T-cell (primary cell): ENCODE data around the gene SSBP3. TPM values are rescaled to one million over a fixed set of nuclear protein-coding genes. Genes with fewer than 3 reads are reported as not detected.

Source experiments
- ATAC-seq, 4 experiments: fragments of 200-7000 bp in 3 of 4; fragments of 150-1000 bp in 1 of 4; cut with Tn5 transposase; replicated peaks in 1 of 4; 1 replicate in 3 of 4; 2 replicates in 1 of 4; pipeline ENCODE4 v1.10.0; 2021; ENCODE audit warnings: moderate library complexity in 3 of 4, mild to moderate bottlenecking in 2 of 4, moderate number of reproducible peaks in 1 of 4
- CTCF ChIA-PET, 2 donors: fragments of 300-600 bp; sonication (Branson Sonifier 250); formaldehyde crosslinking; loops; one replicate each; lab custom pipeline; 2022; ENCODE audit warnings: antibody characterized with exemption in 2 of 2; lab: Charles Lee
- POLR2A ChIA-PET, 2 donors: fragments of 300-600 bp; sonication (Branson Sonifier 250); formaldehyde crosslinking; loops; one replicate each; lab custom pipeline; 2022; ENCODE audit warnings: antibody characterized with exemption in 2 of 2; lab: Charles Lee
- DNase-seq, 35 experiments: peaks; one replicate each; pipeline versions ENCODE4 v3.0.0 to v3.0.0-alpha.2; 2013 to 2023
- H3K27ac ChIP-seq: one replicate; pipeline ENCODE4 v1.5.1; 2013; ENCODE audit warnings: low read length
- H3K27me3 ChIP-seq, 2 experiments: replicated peaks in 1 of 2; 1 replicate in 1 of 2; 2 replicates in 1 of 2; pipeline versions ENCODE4 v1.6.1 to v1.7.0; 2013; ENCODE audit warnings: low read length in 1 of 2, mixed read lengths in 1 of 2; ENCODE audit not compliant: control insufficient read depth in 2 of 2, insufficient read depth in 2 of 2; ENCODE audit errors: extremely low read depth in 1 of 2
- H3K36me3 ChIP-seq, 2 donors: 1 replicate in 1 of 2; 2 replicates in 1 of 2; pipeline versions ENCODE4 v1.6.1 to v1.7.0; 2013; ENCODE audit warnings: low read length in 1 of 2; ENCODE audit not compliant: control insufficient read depth in 2 of 2, insufficient read depth in 1 of 2; ENCODE audit errors: extremely low read depth in 1 of 2
- H3K4me1 ChIP-seq, 2 experiments: 1 replicate in 1 of 2; 2 replicates in 1 of 2; pipeline versions ENCODE4 v1.6.1 to v1.7.0; 2013; ENCODE audit warnings: low read length in 2 of 2, mixed read lengths in 1 of 2; ENCODE audit not compliant: insufficient read depth in 2 of 2, control insufficient read depth in 1 of 2; ENCODE audit errors: extremely low read depth in 1 of 2
- H3K4me3 ChIP-seq, 2 donors: 1 replicate in 1 of 2; 2 replicates in 1 of 2; pipeline versions ENCODE4 v1.5.1 to v1.7.0; 2013; ENCODE audit warnings: mild to moderate bottlenecking in 2 of 2, low read length in 1 of 2, moderate library complexity in 1 of 2; ENCODE audit not compliant: control insufficient read depth in 1 of 2; ENCODE audit errors: extremely low read depth in 1 of 2
- H3K9me3 ChIP-seq: 2 replicates; pipeline ENCODE4 v1.7.0; 2013
- H3K27ac Mint-ChIP-seq, 2 donors: one replicate each; pipeline ENCODE4 v1.8.0; 2020 to 2021; ENCODE audit warnings: mild to moderate bottlenecking in 2 of 2, mixed read lengths in 2 of 2
- H3K27me3 Mint-ChIP-seq, 2 donors: one replicate each; pipeline ENCODE4 v1.8.0; 2021 to 2022; ENCODE audit warnings: mixed read lengths in 2 of 2
- H3K36me3 Mint-ChIP-seq: one replicate; pipeline ENCODE4 v1.8.0; 2021; ENCODE audit warnings: mixed read lengths
- H3K4me1 Mint-ChIP-seq, 3 donors: one replicate each; pipeline ENCODE4 v1.8.0; 2020 to 2022; ENCODE audit warnings: mixed read lengths in 3 of 3, mild to moderate bottlenecking in 1 of 3
- H3K4me3 Mint-ChIP-seq, 3 donors: one replicate each; pipeline ENCODE4 v1.8.0; 2020 to 2022; ENCODE audit warnings: mild to moderate bottlenecking in 3 of 3, mixed read lengths in 3 of 3, moderate library complexity in 3 of 3
- H3K9me3 Mint-ChIP-seq, 3 donors: one replicate each; pipeline ENCODE4 v1.8.0; 2020 to 2022; ENCODE audit warnings: mixed read lengths in 3 of 3
- WGBS: methylation state at CpG from one replicate; pipeline ENCODE4 v1.1.5; 2013; ENCODE audit warnings: missing lambda C conversion rate; ENCODE audit not compliant: insufficient coverage; 5-methylcytosine and 5-hydroxymethylcytosine counted together
- total RNA-seq, 35 experiments: library from RNA in 6 of 35; stranded (reverse) in 6 of 35; fragments of 120-200 nt in 1 of 35; gene quantifications; one replicate each; pipeline versions ENCODE4 v1.2.1 to v1.2.4 and lab custom pipeline; 2013 to 2026

SSBP3 gene
- total RNA-seq, 5 donors from 2014 or later (not counting 1 experiment from before 2014, with no cell fraction given), result 51.5 to 84.5 (median 69.2) TPM

DNA sequence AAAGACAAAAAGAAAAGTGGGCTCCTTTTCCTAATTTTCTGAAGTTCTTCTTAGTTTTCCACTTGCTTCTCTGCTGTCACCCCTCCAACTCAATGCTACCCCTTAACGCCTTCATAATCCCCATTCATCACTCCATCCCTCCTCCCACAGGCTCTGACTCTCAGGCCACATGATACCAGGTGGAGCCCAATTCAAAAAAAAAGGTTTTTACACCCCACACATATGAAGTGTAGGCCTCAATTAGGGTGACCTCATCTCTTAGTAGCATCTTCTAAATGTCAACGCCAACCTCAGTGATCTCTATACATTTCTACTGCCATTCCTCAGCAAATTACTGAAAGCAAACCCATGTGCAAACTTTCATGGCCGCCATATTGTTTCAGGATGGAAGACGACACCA, 6.4 kb downstream of the SSBP3 start:
- WGBS, result 60% methylated on average over 1 of the region's 4 CpGs
- H3K27me3 Mint-ChIP-seq, result no peaks in the 10 kb centered on the region
- H3K4me3 Mint-ChIP-seq, result no peak overlapping the region
- ATAC-seq (no peak), DNase-seq (no peak)
- H3K9me3 Mint-ChIP-seq, result no peaks in the 10 kb centered on the region
- Histone ChIP-seq H3K27me3 (no peaks in the 10 kb centered on the region), H3K27ac (no peak overlapping the region), H3K4me3 (no peak overlapping the region), H3K4me1 (peaks cover 19 to 60% of the 10 kb centered on the region in 2 experiments), H3K9me3 (no peaks in the 10 kb centered on the region), H3K36me3 (peaks cover 9 to 69% of the 10 kb centered on the region in 2 donors)
- POLR2A ChIA-PET, result no interaction called here
- H3K36me3 Mint-ChIP-seq, result peaks cover 72% of the 10 kb centered on the region
- H3K27ac Mint-ChIP-seq, result peak overlapping the region in 1 of 2 donors; percentile 44
- H3K4me1 Mint-ChIP-seq, result peaks cover 74 to 78% (median 77%) of the 10 kb centered on the region in 3 donors
- CTCF ChIA-PET, result interaction anchor here in 1 of 2 donors (0.5 to 1.6 kb wide), 2 partner anchors 14 to 90 kb away, joined by 3 to 4 read pairs; no protein-coding TSS in a partner anchor

DNA sequence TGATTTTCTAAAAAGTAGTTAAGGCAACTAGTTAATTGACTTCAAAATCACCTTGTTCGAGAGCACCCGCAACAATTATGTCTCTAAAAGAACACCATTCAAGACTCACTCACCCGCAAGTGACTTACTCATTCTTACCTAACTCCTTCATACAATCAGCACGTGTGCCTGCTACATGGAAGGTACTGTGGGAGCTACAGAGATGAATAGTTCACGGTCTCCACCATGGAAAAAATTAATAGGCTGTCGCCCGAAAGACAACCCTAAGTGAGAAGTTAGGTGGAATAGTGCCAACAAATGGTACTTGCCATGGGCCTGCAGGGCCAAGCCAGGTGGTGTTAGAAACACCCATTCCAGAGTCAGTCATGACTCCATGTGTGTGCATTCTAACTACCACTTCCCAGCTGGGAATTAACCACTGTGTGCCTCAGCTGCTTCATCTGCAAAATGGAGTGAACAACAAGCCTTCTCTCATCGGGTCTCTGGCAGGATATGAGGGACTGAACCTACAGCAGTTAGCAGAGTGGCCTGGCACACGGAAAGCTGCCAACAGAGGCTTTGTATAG, 7.1 kb downstream of the SSBP3 start:
- WGBS, result 54% methylated on average over 5 of the region's 9 CpGs
- Mint-ChIP-seq H3K9me3 (no peaks in the 10 kb centered on the region), H3K36me3 (peaks cover 75% of the 10 kb centered on the region), H3K27ac (peak overlapping the region in 1 of 2 donors; percentile 42), H3K4me1 (peaks cover 66 to 73% (median 72%) of the 10 kb centered on the region in 3 donors), H3K27me3 (no peaks in the 10 kb centered on the region), H3K4me3 (no peak overlapping the region)
- CTCF ChIA-PET, result interaction anchor here in 1 of 2 donors (1.6 kb wide), 1 partner anchor 91 kb away, joined by 4 read pairs; no protein-coding TSS in a partner anchor
- DNase-seq (no peak), ATAC-seq (no peak)
- Histone ChIP-seq H3K27ac (no peak overlapping the region), H3K27me3 (no peaks in the 10 kb centered on the region), H3K9me3 (no peaks in the 10 kb centered on the region), H3K4me3 (no peak overlapping the region), H3K4me1 (peaks cover 14 to 53% of the 10 kb centered on the region in 2 experiments), H3K36me3 (peaks cover 9 to 73% of the 10 kb centered on the region in 2 donors)
- POLR2A ChIA-PET, result no interaction called here

DNA sequence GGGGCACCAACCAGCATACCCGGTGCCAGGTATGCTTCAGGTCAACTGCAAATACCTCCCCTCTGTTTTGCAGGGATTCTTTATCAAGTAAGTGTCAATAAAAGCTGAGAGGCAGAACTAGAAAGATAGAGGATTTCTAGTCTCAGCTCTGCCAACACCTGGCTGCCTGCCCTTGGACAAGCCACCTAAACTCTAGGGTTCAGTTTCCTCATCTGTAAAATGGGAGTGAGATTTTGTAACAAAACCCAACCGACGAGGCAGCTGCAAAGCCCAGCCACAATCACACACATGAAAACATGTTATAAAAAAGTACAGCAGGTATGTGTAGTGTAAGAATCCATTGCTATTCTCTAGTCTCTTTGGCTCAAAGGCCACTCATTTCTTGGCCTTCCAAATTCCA, 8.2 kb downstream of the SSBP3 start:
- POLR2A ChIA-PET, result no interaction called here
- CTCF ChIA-PET, result interaction anchor here in 1 of 2 donors (1.6 kb wide), 1 partner anchor 92 kb away, joined by 4 read pairs; no protein-coding TSS in a partner anchor
- Mint-ChIP-seq H3K27me3 (no peaks in the 10 kb centered on the region), H3K9me3 (no peaks in the 10 kb centered on the region), H3K4me1 (peaks cover 56 to 64% (median 62%) of the 10 kb centered on the region in 3 donors), H3K27ac (peak overlapping the region in 1 of 2 donors; percentile 34), H3K36me3 (peaks cover 73% of the 10 kb centered on the region), H3K4me3 (no peak overlapping the region)
- Histone ChIP-seq H3K27me3 (no peaks in the 10 kb centered on the region), H3K27ac (no peak overlapping the region), H3K36me3 (peaks cover 16 to 75% of the 10 kb centered on the region in 2 donors), H3K4me3 (no peak overlapping the region), H3K4me1 (peaks cover 12 to 46% of the 10 kb centered on the region in 2 experiments), H3K9me3 (no peaks in the 10 kb centered on the region)
- WGBS, result no CpG with 5 or more reads among the region's 3 CpGs
- no peak for ATAC-seq
- DNase-seq, result no peak

DNA sequence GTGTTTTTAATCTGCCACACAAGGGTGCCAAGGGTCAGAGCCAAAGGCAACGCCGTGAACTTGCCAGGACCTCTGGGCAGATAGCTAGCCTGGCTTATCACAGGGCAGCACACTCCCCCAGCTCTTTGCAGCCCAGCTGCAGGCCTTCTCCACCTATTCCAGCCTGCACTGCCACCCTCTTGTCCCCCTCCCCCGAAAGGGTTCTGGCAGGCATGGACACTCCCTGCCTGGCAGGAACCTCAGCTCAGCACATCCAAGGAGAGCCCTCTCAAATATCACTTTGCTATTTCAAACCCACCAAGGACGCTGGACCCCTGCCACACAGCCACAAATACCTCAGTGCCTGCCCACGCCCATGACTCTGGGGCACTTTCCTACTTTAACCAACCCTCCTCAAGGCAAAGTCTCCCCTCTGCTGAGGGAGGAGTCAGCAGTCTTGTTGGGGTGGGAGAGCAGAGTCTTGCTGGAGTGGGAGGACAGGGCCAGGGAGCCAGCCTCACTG, 9.1 kb downstream of the SSBP3 start:
- POLR2A ChIA-PET, result no interaction called here
- H3K4me1 Mint-ChIP-seq, result peaks cover 47 to 63% (median 58%) of the 10 kb centered on the region in 3 donors
- 92% methylated on average over 3 of the region's 5 CpGs for WGBS
- H3K4me3 ChIP-seq, result no peak overlapping the region
- no peak overlapping the region for H3K4me3 Mint-ChIP-seq
- peak overlapping the region in 1 of 2 donors; percentile 19 for H3K27ac Mint-ChIP-seq
- CTCF ChIA-PET, result no interaction called here
- H3K27ac ChIP-seq, result no peak overlapping the region
- H3K27me3 Mint-ChIP-seq, result no peaks in the 10 kb centered on the region
- no peaks in the 10 kb centered on the region for H3K9me3 ChIP-seq
- H3K36me3 Mint-ChIP-seq, result peaks cover 73% of the 10 kb centered on the region
- DNase-seq, result no peak
- no peak for ATAC-seq
- H3K4me1 ChIP-seq, result peaks cover 5 to 42% of the 10 kb centered on the region in 2 experiments
- no peaks in the 10 kb centered on the region for H3K9me3 Mint-ChIP-seq
- peaks cover 16 to 76% of the 10 kb centered on the region in 2 donors for H3K36me3 ChIP-seq
- no peaks in the 10 kb centered on the region for H3K27me3 ChIP-seq

DNA sequence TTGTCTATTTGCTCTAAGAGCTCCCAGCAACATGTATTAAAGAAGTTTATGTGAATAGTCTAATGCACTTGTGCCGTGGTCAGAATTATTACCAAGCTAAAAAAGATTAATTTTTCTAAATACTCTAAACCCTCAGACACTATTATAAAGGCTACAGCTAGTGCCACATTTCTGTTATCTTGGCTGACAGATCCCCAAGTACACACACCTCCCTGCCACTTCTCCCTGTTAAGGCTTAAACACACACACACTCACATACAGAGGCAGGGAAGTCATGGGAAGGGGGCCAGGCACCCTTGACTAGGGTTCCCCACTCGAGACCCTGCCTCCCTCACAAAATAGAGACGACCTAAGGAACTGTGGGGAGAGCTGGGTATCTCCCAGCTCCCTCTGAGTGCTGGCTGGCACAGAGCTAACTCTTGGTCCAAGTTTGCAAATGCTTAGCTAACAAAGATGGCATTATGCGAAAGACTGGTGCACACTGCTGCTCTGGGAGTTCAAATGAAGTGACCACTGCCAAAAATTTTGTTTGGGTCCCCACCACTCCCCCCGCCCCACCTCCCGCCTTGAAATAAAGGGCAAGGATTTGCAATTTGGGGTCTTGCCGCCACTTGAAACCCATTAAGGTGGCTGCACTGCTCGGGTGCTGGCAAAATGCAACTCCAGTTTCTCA, 9.8 kb downstream of the SSBP3 start:
- H3K4me3 ChIP-seq, result no peak overlapping the region
- Mint-ChIP-seq H3K27ac (peak overlapping the region in 1 of 2 donors; percentile 64), H3K27me3 (no peaks in the 10 kb centered on the region), H3K36me3 (peaks cover 70% of the 10 kb centered on the region), H3K4me3 (no peak overlapping the region), H3K9me3 (no peaks in the 10 kb centered on the region), H3K4me1 (peaks cover 40 to 59% (median 52%) of the 10 kb centered on the region in 3 donors)
- ATAC-seq (no peak), DNase-seq (no peak)
- CTCF ChIA-PET, result no interaction called here
- H3K4me1 ChIP-seq, result peaks cover 3 to 35% of the 10 kb centered on the region in 2 experiments
- POLR2A ChIA-PET, result interaction anchor here (0.6 to 0.7 kb wide), 2 partner anchors 72 to 191 kb away, joined by 5 to 14 read pairs; no protein-coding TSS in a partner anchor
- H3K9me3 ChIP-seq, result no peaks in the 10 kb centered on the region
- H3K36me3 ChIP-seq, result peaks cover 16 to 75% of the 10 kb centered on the region in 2 donors
- 90% methylated on average over 3 of the region's 8 CpGs for WGBS
- no peak overlapping the region for H3K27ac ChIP-seq
- no peaks in the 10 kb centered on the region for H3K27me3 ChIP-seq

DNA sequence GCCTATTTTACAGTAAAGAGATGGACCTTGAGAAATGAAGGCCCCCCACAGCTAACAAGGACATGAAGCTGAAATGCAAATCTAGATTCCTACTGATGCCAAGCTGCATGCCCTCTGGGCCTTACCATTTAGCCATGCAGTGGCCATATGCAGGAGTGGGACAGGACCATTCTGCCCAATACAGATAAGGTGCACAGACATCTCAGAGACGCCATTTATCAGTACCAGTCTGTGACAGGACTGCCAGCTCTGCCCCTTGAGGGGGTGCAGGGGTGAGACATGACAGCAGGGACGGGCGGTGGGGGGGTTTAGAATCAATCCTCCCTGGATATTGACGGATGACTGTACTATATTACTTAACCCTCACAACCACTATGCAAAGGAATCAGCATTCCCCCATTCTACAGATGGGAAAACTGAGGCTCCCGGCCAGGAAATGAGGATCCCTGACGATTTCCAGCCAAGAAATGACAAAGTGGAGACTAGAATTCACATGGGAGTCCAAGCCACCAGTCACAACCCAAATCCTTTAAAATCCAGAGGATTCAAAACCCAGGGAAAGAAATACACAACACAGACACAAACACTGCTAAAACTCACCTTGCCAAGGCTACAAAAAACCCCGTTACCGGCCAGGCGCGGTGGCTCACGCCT, 10.8 kb downstream of the SSBP3 start:
- H3K27ac Mint-ChIP-seq, result peak overlapping the region in 1 of 2 donors; percentile 28
- no peaks in the 10 kb centered on the region for H3K9me3 ChIP-seq
- 100% methylated on average over 7 of the region's 11 CpGs for WGBS
- ChIA-PET CTCF (no interaction called here), POLR2A (interaction anchor here in 1 of 2 donors (0.5 kb wide), 1 partner anchor 91 kb away, joined by 4 read pairs; no protein-coding TSS in a partner anchor)
- ATAC-seq (no peak), DNase-seq (no peak)
- H3K4me1 ChIP-seq, result peaks cover 0 to 31% of the 10 kb centered on the region in 2 experiments
- no peaks in the 10 kb centered on the region for H3K27me3 Mint-ChIP-seq
- H3K9me3 Mint-ChIP-seq, result no peaks in the 10 kb centered on the region
- H3K4me3 ChIP-seq, result no peak overlapping the region
- peaks cover 67% of the 10 kb centered on the region for H3K36me3 Mint-ChIP-seq
- no peak overlapping the region for H3K27ac ChIP-seq
- H3K27me3 ChIP-seq, result no peaks in the 10 kb centered on the region
- H3K4me1 Mint-ChIP-seq, result peaks cover 31 to 55% (median 43%) of the 10 kb centered on the region in 3 donors
- H3K4me3 Mint-ChIP-seq, result no peak overlapping the region
- peaks cover 16 to 78% of the 10 kb centered on the region in 2 donors for H3K36me3 ChIP-seq
